HepG2 (cell line): Measurements from ENCODE around the gene IFNLR1. TPM values are rescaled to one million over a fixed set of nuclear protein-coding genes. Genes with fewer than 3 reads are reported as not detected.

ENCODE experiments used
- ESRRA ChIP-seq: sonication (generic); formaldehyde crosslinking; IDR thresholded peaks from 2 replicates; pipeline ENCODE4 v1.5.1; 2020; ENCODE audit warnings: mild to moderate bottlenecking, low read depth, missing genetic modification reagents
- HMG20A ChIP-seq: IDR thresholded peaks from 2 replicates; pipeline ENCODE4 v1.6.1; 2016; ENCODE audit warnings: borderline replicate concordance
- HMGXB4 ChIP-seq, 2 experiments: sonication (generic) in 1 of 2; formaldehyde crosslinking in 1 of 2; IDR thresholded peaks; 2 replicates each; pipeline versions ENCODE4 v1.4.0 to v1.6.1; 2018 to 2020; ENCODE audit warnings: missing genetic modification reagents in 2 of 2, borderline replicate concordance in 1 of 2, low read depth in 1 of 2, mild to moderate bottlenecking in 1 of 2, missing biosample characterization in 1 of 2
- IRX3 ChIP-seq: sonication (generic); formaldehyde crosslinking; IDR thresholded peaks from 2 replicates; pipeline ENCODE4 v1.8.1; 2023; ENCODE audit warnings: mild to moderate bottlenecking, low read depth, missing genetic modification reagents, borderline replicate concordance
- KMT2A ChIP-seq: sonication (generic); formaldehyde crosslinking; IDR thresholded peaks from 2 replicates; pipeline ENCODE4 v1.4.0; 2020; ENCODE audit warnings: missing genetic modification reagents
- MLX ChIP-seq: IDR thresholded peaks from 2 replicates; pipeline ENCODE4 v1.6.1; 2016
- MTA1 ChIP-seq: sonication (generic); formaldehyde crosslinking; IDR thresholded peaks from 2 replicates; pipeline ENCODE4 v1.4.0; 2020; ENCODE audit warnings: missing genetic modification reagents, mild to moderate bottlenecking, borderline replicate concordance
- TARDBP ChIP-seq: sonication (generic); formaldehyde crosslinking; IDR thresholded peaks from 2 replicates; pipeline ENCODE4 v1.8.0; 2022; ENCODE audit warnings: mild to moderate bottlenecking, missing genetic modification reagents
- TBX2 ChIP-seq: sonication (generic); formaldehyde crosslinking; IDR thresholded peaks from 2 replicates; pipeline ENCODE4 v1.5.0; 2020; ENCODE audit warnings: missing genetic modification reagents, mild to moderate bottlenecking, borderline replicate concordance
- TERF1 ChIP-seq: sonication (generic); formaldehyde crosslinking; IDR thresholded peaks from 2 replicates; pipeline ENCODE4 v1.8.0; 2022; ENCODE audit warnings: mild to moderate bottlenecking, missing genetic modification reagents, moderate library complexity
- ZBTB34 ChIP-seq: sonication (generic); formaldehyde crosslinking; IDR thresholded peaks from 2 replicates; pipeline ENCODE4 v1.8.0; 2022; ENCODE audit warnings: mild to moderate bottlenecking, missing genetic modification reagents
- ZEB1 ChIP-seq: IDR thresholded peaks from 2 replicates; pipeline ENCODE4 v1.6.1; 2012; ENCODE audit warnings: mild to moderate bottlenecking, low read depth, inconsistent platforms; ENCODE audit not compliant: insufficient replicate concordance
- ZFP91 ChIP-seq: sonication (generic); formaldehyde crosslinking; IDR thresholded peaks from 2 replicates; pipeline ENCODE4 v1.9.0; 2022; ENCODE audit warnings: missing genetic modification reagents, mild to moderate bottlenecking, borderline replicate concordance
- ZFX ChIP-seq: sonication (generic); formaldehyde crosslinking; IDR thresholded peaks from 2 replicates; pipeline ENCODE4 v1.4.0; 2020; ENCODE audit warnings: mild to moderate bottlenecking, low read depth, missing genetic modification reagents, moderate library complexity
- ZNF24 ChIP-seq: fragments of 450-650 bp; IDR thresholded peaks from 2 replicates; pipeline ENCODE4 v1.6.1; 2017; ENCODE audit warnings: antibody characterized with exemption, mild to moderate bottlenecking
- ZNF460 ChIP-seq: sonication (generic); formaldehyde crosslinking; IDR thresholded peaks from 2 replicates; pipeline ENCODE4 v1.5.1; 2020; ENCODE audit warnings: missing genetic modification reagents, mild to moderate bottlenecking, borderline replicate concordance
- ZNF574 ChIP-seq: sonication (generic); formaldehyde crosslinking; IDR thresholded peaks from 2 replicates; pipeline ENCODE4 v1.4.0; 2020; ENCODE audit warnings: missing genetic modification reagents
- polyA plus RNA-seq, 8 experiments: library from polyadenylated mRNA; depleted of rRNA in 3 of 8; stranded (reverse) in 7 of 8; unstranded in 1 of 8; fragments of >200 nt; fragmentation: Illumina TruSeq in 4 of 8; extraction: Trizol in 4 of 8; gene quantifications; 2 replicates each; pipeline versions ENCODE4 v1.2.1 to v1.2.3, GENCODE V29; 2011 to 2016; ENCODE audit warnings: low read depth in 4 of 8, missing spikeins in 1 of 8, mixed read lengths in 1 of 8; ENCODE audit not compliant: insufficient read depth in 1 of 8
- total RNA-seq, 5 experiments: library from RNA; depleted of rRNA; stranded (reverse); fragments of >200 nt; fragmentation: Illumina TruSeq; extraction: Trizol; gene quantifications; 2 replicates each; pipeline ENCODE4 v1.2.3, GENCODE V29; 2016; ENCODE audit warnings: low read depth in 1 of 5

The IFNLR1 gene
- total and polyA plus RNA-seq, 2 of the 13 experiments (the other 11 are each of a cell fraction or from before 2014, with no cell fraction given), result 3.8 to 8.5 TPM

- peak; percentile 91 for TF ChIP-seq MLX
- 0 out of 2 replicates have a peak, but pooled peaks have one; percentile 11 for TF ChIP-seq KMT2A
- 0 out of 4 replicates have a peak, but pooled peaks of 1 of the 2 experiments have one; percentile 17 for TF ChIP-seq HMGXB4 (CRISPR knock-in tag; IDR thresholded peaks at IDR 0.05; ENCODE audit: borderline replicate concordance in 1 of 2, low read depth in 1 of 2)
- peak; percentile 71; the same call in 1 of the 2 replicates for TF ChIP-seq MTA1 (CRISPR knock-in tag)
- peak; percentile 80 for TF ChIP-seq TARDBP (CRISPR knock-in tag)
- TF ChIP-seq ZNF574, result peak; percentile 54
- TF ChIP-seq ZFX (CRISPR knock-in tag), result peak; percentile 74
- no peak for TF ChIP-seq ZNF460 (CRISPR knock-in tag)
- no peak for TF ChIP-seq IRX3 (CRISPR knock-in tag)
- peak; percentile 79; the same call in 1 of the 2 replicates for TF ChIP-seq ZFP91 (CRISPR knock-in tag)
- TF ChIP-seq ESRRA (CRISPR knock-in tag), result peak; percentile 46; the same call in 1 of the 2 replicates
- TF ChIP-seq ZNF24, result peak; percentile 58; the same call in 1 of the 2 replicates
- TF ChIP-seq HMG20A (CRISPR knock-in tag), result peak; percentile 74
- 0 out of 2 replicates have a peak, but pooled peaks have one; percentile 38 for TF ChIP-seq TBX2 (CRISPR knock-in tag)
- peak; percentile 73; the same call in 1 of the 2 replicates for TF ChIP-seq ZBTB34 (CRISPR knock-in tag)
- no peak for TF ChIP-seq TERF1 (CRISPR knock-in tag)
- TF ChIP-seq ZEB1, result no peak
Measured at GRCh38 chr1:24119859-24120756, 67.0 kb downstream of the IFNLR1 start (continued).
